H1 (cell line): ENCODE measurements around the gene SYT2. TPM values are rescaled to one million over a fixed set of nuclear protein-coding genes. Genes with fewer than 3 reads are reported as not detected.

ENCODE experiments used
- CTCF ChIA-PET: fragments of 300-600 bp; sonication (Branson Sonifier 250); formaldehyde crosslinking; loops from one replicate; lab custom pipeline; 2021; ENCODE audit not compliant: partially characterized antibody; lab: Charles Lee
- POLR2A ChIA-PET: fragments of 300-600 bp; sonication (Branson Sonifier 250); formaldehyde crosslinking; loops from one replicate; lab custom pipeline; 2021; ENCODE audit warnings: inconsistent platforms; ENCODE audit not compliant: partially characterized antibody; lab: Charles Lee
- DNase-seq, 2 experiments: peaks; one replicate each; pipeline versions ENCODE4 v3.0.0 to v3.0.0-alpha.2; 2010 to 2022; ENCODE audit warnings: low spot score in 2 of 2, low read depth in 1 of 2, mixed read lengths in 1 of 2
- FAIRE-seq: peaks from 2 replicates; lab custom pipeline; 2011; peaks lifted over from hg19 to GRCh38; lab: Jason Lieb, UNC
- H2AFZ ChIP-seq: 2 replicates; pipeline ENCODE4 v1.8.1; 2012; ENCODE audit warnings: low read length, inconsistent platforms
- H2AK5ac ChIP-seq: 2 replicates; pipeline ENCODE4 v1.6.1; 2013; ENCODE audit warnings: low read depth, low read length
- H2BK120ac ChIP-seq: replicated peaks from 2 replicates; pipeline ENCODE3; 2013; ENCODE audit warnings: low read depth, low read length, inconsistent platforms
- H2BK12ac ChIP-seq: 2 replicates; pipeline ENCODE4 v1.6.1; 2013; ENCODE audit warnings: low read depth, low read length
- H2BK15ac ChIP-seq: 2 replicates; pipeline ENCODE4 v1.6.1; 2013; ENCODE audit warnings: low read length
- H2BK20ac ChIP-seq: 2 replicates; pipeline ENCODE4 v1.6.1; 2013; ENCODE audit warnings: low read length
- H2BK5ac ChIP-seq: 2 replicates; pipeline ENCODE4 v1.6.1; 2013; ENCODE audit warnings: low read depth, low read length
- H3K14ac ChIP-seq: 2 replicates; pipeline ENCODE4 v1.6.1; 2013; ENCODE audit warnings: inconsistent platforms; ENCODE audit not compliant: insufficient read length
- H3K18ac ChIP-seq: 2 replicates; pipeline ENCODE4 v1.6.1; 2013; ENCODE audit warnings: low read length; ENCODE audit errors: extremely low read depth
- H3K23ac ChIP-seq: 2 replicates; pipeline ENCODE4 v1.6.1; 2013; ENCODE audit warnings: inconsistent platforms; ENCODE audit not compliant: insufficient read length
- H3K23me2 ChIP-seq: 2 replicates; pipeline ENCODE4 v1.6.1; 2013; ENCODE audit warnings: low read depth, low read length
- H3K27ac ChIP-seq: 2 replicates; pipeline ENCODE4 v1.6.1; 2011; ENCODE audit warnings: low read depth, low read length, inconsistent platforms
- H3K27me3 ChIP-seq, 4 experiments: replicated peaks in 1 of 4; 1 replicate in 1 of 4; 2 replicates in 3 of 4; pipeline versions ENCODE4 v1.6.1 to v1.8.1; 2011 to 2013; ENCODE audit warnings: low read length in 3 of 4, mild to moderate bottlenecking in 3 of 4, inconsistent platforms in 2 of 4, mixed read lengths in 2 of 4, moderate library complexity in 1 of 4; ENCODE audit not compliant: control insufficient read depth in 3 of 4, insufficient read depth in 3 of 4; ENCODE audit errors: extremely low read depth in 1 of 4
- H3K36me3 ChIP-seq, 4 experiments: 2 replicates each; pipeline versions ENCODE4 v1.6.1 to v1.8.1; 2011 to 2013; ENCODE audit warnings: mild to moderate bottlenecking in 4 of 4, low read length in 3 of 4, moderate library complexity in 2 of 4, control low read depth in 1 of 4, inconsistent platforms in 1 of 4; ENCODE audit not compliant: insufficient read depth in 4 of 4, control insufficient read depth in 2 of 4
- H3K4ac ChIP-seq: replicated peaks from 2 replicates; pipeline ENCODE3; 2013; ENCODE audit warnings: low read length, low read depth, mixed read lengths, inconsistent platforms; ENCODE audit not compliant: insufficient read length
- H3K4me1 ChIP-seq, 4 experiments: replicated peaks in 1 of 4; 1 replicate in 1 of 4; 2 replicates in 3 of 4; pipeline versions ENCODE4 v1.6.1 to v1.8.1; 2011 to 2013; ENCODE audit warnings: low read length in 3 of 4, inconsistent platforms in 2 of 4, mixed read lengths in 1 of 4; ENCODE audit not compliant: insufficient read depth in 4 of 4, control insufficient read depth in 3 of 4
- H3K4me2 ChIP-seq, 2 experiments: 2 replicates each; pipeline versions ENCODE4 v1.6.1 to v1.8.1; 2011 to 2013; ENCODE audit warnings: low read depth in 2 of 2, low read length in 2 of 2, control low read depth in 1 of 2, inconsistent platforms in 1 of 2, mild to moderate bottlenecking in 1 of 2; ENCODE audit not compliant: insufficient read depth in 1 of 2
- H3K4me3 ChIP-seq, 4 experiments: fragments of 200-600, 300-600 bp in 1 of 4; sonication (generic), shearing (Covaris generic), sonication (Bioruptor Twin) in 1 of 4; 2 replicates each; pipeline versions ENCODE4 v1.5.1 to v1.8.1; 2011 to 2016; ENCODE audit warnings: low read length in 4 of 4, low read depth in 3 of 4, control low read depth in 2 of 4, inconsistent platforms in 2 of 4, mild to moderate bottlenecking in 2 of 4, mixed read lengths in 1 of 4, moderate library complexity in 1 of 4; ENCODE audit not compliant: insufficient read depth in 2 of 4; ENCODE audit errors: extremely low read depth in 1 of 4
- H3K56ac ChIP-seq: replicated peaks from 2 replicates; pipeline ENCODE3; 2013; ENCODE audit warnings: low read depth, mild to moderate bottlenecking, mixed read lengths, low read length, inconsistent platforms; ENCODE audit not compliant: insufficient read length
- H3K79me1 ChIP-seq: 2 replicates; pipeline ENCODE4 v1.6.1; 2013; ENCODE audit warnings: low read depth, low read length, control low read depth
- H3K79me2 ChIP-seq, 2 experiments: 2 replicates each; pipeline versions ENCODE4 v1.6.1 to v1.8.1; 2012 to 2013; ENCODE audit warnings: low read length in 2 of 2, mild to moderate bottlenecking in 2 of 2, inconsistent platforms in 1 of 2; ENCODE audit not compliant: insufficient read depth in 2 of 2, control insufficient read depth in 1 of 2
- H3K9ac ChIP-seq, 4 experiments: replicated peaks in 1 of 4; 1 replicate in 1 of 4; 2 replicates in 3 of 4; pipeline versions ENCODE4 v1.6.1 to v1.8.1; 2011 to 2013; ENCODE audit warnings: low read depth in 3 of 4, low read length in 3 of 4, control low read depth in 2 of 4, mild to moderate bottlenecking in 2 of 4, moderate library complexity in 2 of 4, inconsistent platforms in 1 of 4; ENCODE audit errors: extremely low read depth in 1 of 4
- H3K9me3 ChIP-seq, 2 experiments: 2 replicates each; pipeline versions ENCODE4 v1.6.1 to v1.8.1; 2012 to 2013; ENCODE audit warnings: mild to moderate bottlenecking in 2 of 2, moderate library complexity in 2 of 2, control low read depth in 1 of 2, inconsistent platforms in 1 of 2, low read depth in 1 of 2, low read length in 1 of 2, mixed read lengths in 1 of 2; ENCODE audit not compliant: insufficient read depth in 2 of 2
- H4K20me1 ChIP-seq, 2 experiments: replicated peaks in 1 of 2; 2 replicates each; pipeline versions ENCODE3 to v1.8.1; 2011 to 2013; ENCODE audit warnings: inconsistent platforms in 2 of 2, low read length in 2 of 2, mild to moderate bottlenecking in 1 of 2; ENCODE audit not compliant: insufficient read depth in 2 of 2, control insufficient read depth in 1 of 2
- H4K5ac ChIP-seq: 2 replicates; pipeline ENCODE4 v1.6.1; 2013; ENCODE audit warnings: low read length, low read depth, mixed read lengths, inconsistent platforms; ENCODE audit not compliant: insufficient read length
- H4K8ac ChIP-seq: 2 replicates; pipeline ENCODE4 v1.8.0; 2013; ENCODE audit warnings: mild to moderate bottlenecking, moderate library complexity, low read length, inconsistent platforms; ENCODE audit not compliant: insufficient read depth; ENCODE audit errors: extremely low read depth
- H4K91ac ChIP-seq: replicated peaks from 2 replicates; pipeline ENCODE3; 2013; ENCODE audit warnings: low read length, mixed read lengths, inconsistent platforms; ENCODE audit not compliant: insufficient read length
- CEBPB ChIP-seq: IDR thresholded peaks from 2 replicates; pipeline ENCODE4 v1.6.1; 2012; ENCODE audit warnings: low read depth, low read length
- EGR1 ChIP-seq: IDR thresholded peaks from 2 replicates; pipeline ENCODE4 v1.6.1; 2011; ENCODE audit warnings: low read depth, low read length, borderline replicate concordance
- KDM5A ChIP-seq: fragments of 200-600 bp; IDR thresholded peaks from 2 replicates; pipeline ENCODE4 v1.7.1; 2012; ENCODE audit warnings: mild to moderate bottlenecking, low read length, inconsistent platforms, mixed read lengths
- POLR2A ChIP-seq, 2 experiments: IDR thresholded peaks; 1 replicate in 1 of 2; 2 replicates in 1 of 2; pipeline ENCODE4 v1.6.1; 2011; ENCODE audit warnings: low read depth in 2 of 2, low read length in 2 of 2, mild to moderate bottlenecking in 2 of 2; ENCODE audit errors: control extremely low read depth in 1 of 2
- RXRA ChIP-seq: IDR thresholded peaks from 2 replicates; pipeline ENCODE4 v1.6.1; 2011; ENCODE audit warnings: low read depth, mild to moderate bottlenecking, low read length, moderate library complexity; ENCODE audit not compliant: insufficient read depth
- TAF7 ChIP-seq: optimal IDR thresholded peaks from 2 replicates; pipeline ENCODE3; 2011; ENCODE audit warnings: low read depth, mild to moderate bottlenecking, inconsistent platforms, low read length, moderate library complexity, borderline replicate concordance
- WGBS, 2 experiments: shearing (Covaris generic) in 1 of 2; methylation state at CpG; one replicate each; pipeline versions ENCODE4 v1.1.6 to v1.1.7; 2013 to 2015; ENCODE audit warnings: low lambda C conversion rate in 2 of 2, mixed read lengths in 2 of 2, inconsistent platforms in 1 of 2, low coverage in 1 of 2, missing lambda C conversion rate in 1 of 2; ENCODE audit not compliant: insufficient replicate concordance in 2 of 2, insufficient coverage in 1 of 2, insufficient read length in 1 of 2; ENCODE audit errors: extremely low coverage in 1 of 2, missing lambda C conversion rate in 1 of 2; 5-methylcytosine and 5-hydroxymethylcytosine counted together
- polyA plus RNA-seq, 7 experiments: library from polyadenylated mRNA; depleted of rRNA in 3 of 7; stranded (reverse) in 5 of 7; unstranded in 2 of 7; fragments of >200 nt in 5 of 7; fragments of 200-250 nt in 2 of 7; gene quantifications; 1 replicate in 5 of 7; 2 replicates in 1 of 7; 4 replicates in 1 of 7; pipeline versions ENCODE4 v1.2.1 to v1.2.3, GENCODE V29; 2011 to 2013; ENCODE audit warnings: missing spikeins in 2 of 7, mixed read lengths in 2 of 7
- total RNA-seq: library from RNA; stranded (reverse); fragmentation: NEBNext Ultra II Directional; extraction: Animal tissue kit (Norgen Biotek cat#: 25700); gene quantifications from 2 replicates; pipeline ENCODE4 v1.2.1, GENCODE V29; 2021

The SYT2 gene
- total and polyA plus RNA-seq, 2 of the 8 experiments (the other 6 are each of a cell fraction or from before 2014, with no cell fraction given) = 2.8 to 11.0 TPM

DNA sequence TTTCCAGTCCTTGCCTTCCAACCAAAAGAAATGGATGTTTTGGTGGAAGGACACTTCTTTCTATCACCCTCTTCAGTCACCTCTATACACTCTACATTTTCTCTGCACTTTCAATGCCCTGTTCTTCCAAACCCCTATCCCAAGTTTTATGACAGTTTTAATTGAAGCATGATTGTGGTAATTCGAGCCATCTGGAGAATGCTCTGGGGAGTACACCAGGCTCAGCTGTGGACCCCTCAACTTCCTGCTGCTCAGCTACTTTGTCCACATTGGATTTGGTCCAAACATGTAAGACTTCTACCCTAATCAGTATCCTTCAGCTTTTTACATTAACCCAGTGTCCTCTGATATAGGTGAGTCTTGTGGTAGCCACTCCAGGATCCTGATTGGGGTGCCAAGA, 129.6 kb downstream of the SYT2 start:
- WGBS, 2 experiments = 86% methylated on average over 1 of the region's 1 CpG; no CpG with 5 or more reads in 1 of the 2 experiments
- ChIA-PET CTCF (interaction anchor here (1.5 kb wide), 2 partner anchors 9 to 20 kb away, joined by 3 to 10 read pairs; no protein-coding TSS in a partner anchor), POLR2A (no interaction called here)
- H3K56ac ChIP-seq = no peak overlapping the region
- no peak overlapping the region for H4K91ac ChIP-seq
- H3K36me3 ChIP-seq = no peaks in the 10 kb centered on the region; a peak in 1 of 8 replicates
- no peak overlapping the region for H2BK5ac ChIP-seq
- no peak overlapping the region for H3K4me3 ChIP-seq
- H2BK12ac ChIP-seq = no peak overlapping the region
- H3K23ac ChIP-seq = no peak overlapping the region
- no peaks in the 10 kb centered on the region for H3K79me1 ChIP-seq
- H3K14ac ChIP-seq = no peak overlapping the region
- H3K9me3 ChIP-seq = no peaks in the 10 kb centered on the region
- H3K23me2 ChIP-seq = no peaks in the 10 kb centered on the region
- DNase-seq (no peak), FAIRE-seq (no peak)
- peaks cover 0 to 27% (median 19%) of the 10 kb centered on the region in 4 experiments; a peak in 6 of 7 replicates for H3K4me1 ChIP-seq
- no peak overlapping the region for H4K5ac ChIP-seq
- no peak overlapping the region for H2BK20ac ChIP-seq
- no peak overlapping the region for H3K9ac ChIP-seq
- no peak overlapping the region for H3K18ac ChIP-seq
- no peak overlapping the region for H2AK5ac ChIP-seq
- no peak overlapping the region for H3K27ac ChIP-seq
- H3K79me2 ChIP-seq = no peaks in the 10 kb centered on the region
- no peak overlapping the region for H4K8ac ChIP-seq
- no peak overlapping the region for H2AFZ ChIP-seq
- H2BK15ac ChIP-seq = no peak overlapping the region
- no peak overlapping the region for H2BK120ac ChIP-seq
- no peaks in the 10 kb centered on the region for H3K27me3 ChIP-seq
- H3K4me2 ChIP-seq = no peak overlapping the region
- H4K20me1 ChIP-seq = no peaks in the 10 kb centered on the region
- H3K4ac ChIP-seq = no peak overlapping the region
- TF ChIP-seq TAF7 (no peak), POLR2A (IDR thresholded peaks at IDR 0.05; ENCODE audit: control extremely low read depth in 1 of 2, low read depth in 2 of 2, low read length in 2 of 2) (no peak), KDM5A (no peak), EGR1 (no peak), CEBPB (no peak), RXRA (no peak)
